Measurements from ENCODE around the gene RADIL. TPM values are rescaled to one million over a fixed set of nuclear protein-coding genes. Genes with fewer than 3 reads are reported as not detected.

Gene RADIL
- total RNA-seq, 1 donor: 0.27 TPM

DNA sequence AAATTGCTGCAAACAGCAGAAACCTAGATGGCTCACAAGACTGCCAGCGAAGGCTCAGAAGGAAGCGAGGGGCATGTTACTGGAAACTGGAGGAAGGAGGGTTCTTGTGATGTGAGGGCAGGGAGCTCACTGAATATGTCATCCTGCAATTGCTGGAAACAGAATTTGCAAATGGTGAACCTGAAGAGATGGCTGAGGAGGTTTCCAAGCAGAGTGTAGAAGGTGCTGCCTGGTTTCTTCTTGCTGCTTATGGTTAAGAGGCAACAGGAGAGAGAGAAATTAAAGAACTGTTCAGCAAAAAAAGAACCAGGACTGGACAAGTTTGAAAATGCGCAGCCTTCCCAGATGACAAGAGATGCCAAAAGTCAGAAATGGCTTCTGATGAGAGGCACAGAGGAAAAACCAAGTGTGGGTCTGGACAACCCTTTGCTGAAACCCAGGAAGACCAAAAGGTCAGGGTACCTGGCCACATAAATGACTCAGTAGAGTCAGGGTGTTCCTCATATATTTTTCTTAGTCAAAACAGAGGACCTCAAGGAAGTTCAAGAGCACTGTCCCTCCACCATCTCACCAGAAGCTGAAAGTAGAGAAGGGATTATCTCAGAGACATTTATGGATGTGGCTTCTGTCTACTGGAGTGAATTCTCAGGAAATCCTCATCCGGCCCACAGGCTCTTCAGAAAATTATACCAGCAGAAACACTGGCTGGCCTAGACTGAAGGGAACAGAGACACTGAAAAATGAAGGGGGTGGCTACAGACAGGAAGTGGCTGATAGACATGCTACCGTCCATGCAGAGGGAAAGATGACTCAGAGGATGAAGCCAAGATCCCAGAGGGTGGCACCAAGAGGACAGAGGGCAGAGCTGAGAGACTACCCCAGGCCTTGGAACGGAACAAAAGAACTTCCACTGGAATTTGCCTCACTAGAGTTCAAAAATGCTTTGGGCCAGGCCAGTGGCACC is 31.8 kb downstream of the RADIL start:
- DNase-seq (ENCODE audit: low read depth in 2 of 3, low spot score in 2 of 3): no peak

DNA sequence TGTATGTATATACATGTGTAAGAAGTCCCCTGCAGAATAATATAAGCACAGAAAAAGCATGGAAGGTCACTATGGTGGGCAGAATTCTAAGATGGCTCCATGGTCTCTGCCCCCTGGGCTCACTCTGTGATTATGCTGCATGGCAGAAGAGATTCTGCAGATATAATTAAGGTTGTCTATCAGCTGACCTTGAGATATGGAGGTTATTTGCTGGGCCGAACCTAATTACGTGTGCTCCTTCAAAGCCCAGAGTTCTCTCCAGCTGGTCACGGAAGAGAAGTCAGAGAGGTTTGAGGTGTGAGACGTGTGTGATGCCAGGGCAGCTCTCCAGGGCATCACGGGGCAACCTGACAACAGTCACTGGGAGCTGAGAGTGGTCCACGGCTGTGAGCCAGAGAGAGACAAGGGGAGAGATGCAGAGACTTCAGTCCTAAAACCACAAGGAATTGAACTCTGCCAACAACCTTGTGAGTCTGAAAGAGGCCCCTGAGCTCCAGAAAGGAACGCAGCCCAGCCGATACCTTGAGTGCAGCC is 33.2 kb downstream of the RADIL start:
- no peak for DNase-seq (ENCODE audit: low read depth in 2 of 3, low spot score in 2 of 3)

DNA sequence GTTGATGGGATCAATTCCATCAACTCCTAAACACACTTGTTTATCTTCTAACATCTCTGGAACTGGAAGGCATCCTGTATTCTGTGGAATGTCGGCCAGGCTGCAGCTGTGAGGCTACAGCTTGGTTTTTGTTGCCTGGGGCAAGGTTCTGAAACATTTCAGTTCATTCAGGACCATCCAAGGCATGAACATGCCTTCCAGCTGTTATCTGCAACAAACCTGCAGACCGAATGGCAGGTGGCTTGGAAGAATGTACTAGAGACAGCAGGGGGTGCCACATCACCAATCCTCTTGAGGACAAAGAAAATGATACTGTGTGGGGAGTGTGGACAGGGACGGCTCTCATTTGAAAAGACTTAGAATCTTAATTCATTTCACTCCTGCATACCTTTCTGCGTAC is 34.1 kb downstream of the RADIL start:
- DNase-seq (ENCODE audit: low read depth in 2 of 3, low spot score in 2 of 3): peak in 2 of 3 donors; percentile 37 to 48

DNA sequence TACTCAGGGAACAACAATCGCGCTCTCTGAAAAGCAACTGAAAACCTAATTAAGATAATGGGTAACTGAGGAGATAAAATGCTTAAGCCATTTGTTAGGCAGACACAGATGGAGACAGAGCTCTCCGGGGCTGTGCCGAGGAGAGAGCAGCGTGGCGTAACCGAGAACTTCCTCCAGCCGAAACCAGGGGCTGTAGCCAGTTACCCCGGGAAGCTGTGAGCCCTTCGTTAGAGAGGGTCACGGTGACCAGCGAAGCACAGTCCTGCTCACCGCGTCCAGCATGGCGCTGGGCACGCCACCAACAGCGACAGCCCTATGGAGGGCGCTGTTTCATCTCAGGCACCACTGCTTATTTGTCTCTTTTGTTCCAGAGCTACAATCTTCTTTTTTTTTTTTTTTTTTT is 37.8 kb downstream of the RADIL start:
- peak in 2 of 3 donors; percentile 27 to 39 for DNase-seq (ENCODE audit: low read depth in 2 of 3, low spot score in 2 of 3)

DNA sequence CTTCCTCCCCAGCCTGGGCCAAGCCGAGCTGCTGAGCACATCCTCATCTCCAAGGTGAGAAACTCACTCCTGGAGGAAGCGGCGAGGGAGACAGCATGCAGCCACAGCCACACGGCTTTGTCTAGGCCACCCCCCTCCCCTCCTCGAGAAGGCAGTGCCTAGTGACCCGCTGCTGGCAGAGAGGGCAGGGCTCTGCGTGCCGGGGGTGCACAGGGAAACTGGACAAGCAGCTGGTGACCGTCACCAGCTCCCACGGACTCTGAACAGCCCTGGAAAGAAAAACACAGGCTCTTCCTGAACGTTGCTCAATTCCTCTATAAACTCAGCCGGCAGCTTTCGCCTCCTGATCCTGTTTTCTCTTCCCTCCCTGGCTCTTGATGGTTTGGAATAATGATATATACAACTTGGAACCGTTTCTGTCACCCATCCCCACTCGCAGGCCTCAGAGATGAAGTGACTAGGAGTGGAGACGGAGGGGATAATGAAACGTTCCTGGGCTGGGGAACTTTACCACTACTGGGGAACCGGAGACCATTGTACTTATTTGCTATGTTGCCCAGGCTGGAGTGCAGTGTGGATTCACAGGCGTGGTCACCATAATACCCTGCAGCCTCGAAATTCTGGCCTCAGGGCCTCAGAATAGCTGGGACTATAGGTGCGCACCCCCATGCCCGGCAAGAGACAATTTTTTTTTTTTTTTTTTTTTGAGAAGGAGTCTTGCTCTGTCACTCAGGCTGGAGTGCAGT is 41.0 kb downstream of the RADIL start:
- DNase-seq (ENCODE audit: low read depth in 2 of 3, low spot score in 2 of 3): no peak

DNA sequence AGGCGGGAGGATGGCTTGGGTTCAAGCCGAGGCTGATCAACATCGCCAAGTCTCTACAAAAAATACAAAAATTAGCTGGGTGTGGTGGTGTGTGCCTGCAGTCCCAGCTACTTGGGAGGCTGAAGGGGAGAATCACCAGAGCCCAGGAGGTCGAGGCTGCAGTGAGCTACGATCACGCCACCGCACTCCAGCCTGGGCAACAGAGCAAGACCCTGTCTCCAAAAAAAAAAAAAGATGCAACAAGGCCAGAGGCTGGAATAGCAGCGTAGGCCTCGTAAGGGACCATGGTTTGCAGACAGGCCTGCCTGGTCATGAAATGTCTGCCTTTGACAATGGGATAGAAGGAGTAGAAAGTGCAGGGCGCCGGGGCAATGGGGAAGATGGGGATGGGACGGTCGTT is 41.7 kb downstream of the RADIL start:
- no peak for DNase-seq (ENCODE audit: low read depth in 2 of 3, low spot score in 2 of 3)

DNA sequence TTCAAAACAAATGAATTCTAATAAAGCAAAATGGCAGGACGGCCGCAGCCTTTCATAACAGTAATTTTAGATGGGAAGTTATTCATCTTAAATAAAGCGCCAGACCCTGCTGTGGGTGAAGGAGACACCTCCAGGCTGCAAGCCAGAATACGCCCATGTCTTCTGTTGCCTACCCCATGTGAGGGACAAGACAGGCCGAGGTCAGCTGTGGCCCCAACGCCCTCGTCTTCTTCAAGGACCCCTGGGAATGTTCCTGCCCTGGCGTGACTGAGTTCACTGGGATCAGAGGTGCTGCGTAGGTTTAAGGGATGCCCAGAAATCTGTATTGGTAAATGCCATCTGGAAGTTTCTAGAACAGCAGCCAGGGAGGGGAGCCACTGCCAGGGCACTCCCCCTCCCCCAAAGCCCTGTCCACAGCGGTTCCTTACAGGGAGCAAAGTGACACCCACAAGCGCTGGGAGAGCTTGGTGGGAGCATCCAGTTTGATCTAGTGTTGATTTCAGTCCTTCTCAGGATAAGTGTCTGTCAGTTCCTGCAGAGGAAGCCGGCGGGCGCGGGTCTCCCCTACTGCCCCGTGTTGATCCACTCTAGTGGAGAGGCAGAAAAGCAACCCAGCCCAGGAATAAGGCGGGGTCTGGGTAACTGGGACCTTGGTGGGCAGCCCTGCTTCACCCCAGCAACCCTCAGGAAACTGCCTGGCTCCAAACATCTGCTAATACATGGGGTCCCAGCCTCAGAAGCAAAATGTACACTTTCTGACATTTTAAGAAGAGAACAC is 42.3 kb downstream of the RADIL start:
- DNase-seq (ENCODE audit: low read depth in 2 of 3, low spot score in 2 of 3): no peak

DNA sequence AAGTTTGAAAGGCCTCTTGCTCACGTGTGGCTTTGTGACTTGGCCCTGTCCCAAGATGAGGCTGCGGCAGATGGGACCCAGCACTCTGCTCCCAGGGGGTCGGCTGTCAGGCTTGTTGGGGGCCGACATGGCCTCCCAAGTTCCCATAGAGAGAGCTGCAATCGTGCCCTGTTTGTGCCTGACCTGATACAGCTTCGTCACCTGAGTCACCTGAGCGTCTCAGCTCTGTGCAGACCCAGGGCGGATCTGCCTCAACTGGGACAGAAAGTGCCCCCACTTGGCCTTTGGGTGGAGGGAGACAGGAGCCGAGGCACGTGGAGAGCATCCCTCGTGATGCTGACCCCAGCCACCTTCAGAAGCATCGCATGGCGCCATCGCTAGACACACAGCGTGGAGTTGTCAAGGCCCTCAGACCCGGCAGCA is 43.4 kb downstream of the RADIL start:
- DNase-seq (ENCODE audit: low read depth in 2 of 3, low spot score in 2 of 3): no peak

DNA sequence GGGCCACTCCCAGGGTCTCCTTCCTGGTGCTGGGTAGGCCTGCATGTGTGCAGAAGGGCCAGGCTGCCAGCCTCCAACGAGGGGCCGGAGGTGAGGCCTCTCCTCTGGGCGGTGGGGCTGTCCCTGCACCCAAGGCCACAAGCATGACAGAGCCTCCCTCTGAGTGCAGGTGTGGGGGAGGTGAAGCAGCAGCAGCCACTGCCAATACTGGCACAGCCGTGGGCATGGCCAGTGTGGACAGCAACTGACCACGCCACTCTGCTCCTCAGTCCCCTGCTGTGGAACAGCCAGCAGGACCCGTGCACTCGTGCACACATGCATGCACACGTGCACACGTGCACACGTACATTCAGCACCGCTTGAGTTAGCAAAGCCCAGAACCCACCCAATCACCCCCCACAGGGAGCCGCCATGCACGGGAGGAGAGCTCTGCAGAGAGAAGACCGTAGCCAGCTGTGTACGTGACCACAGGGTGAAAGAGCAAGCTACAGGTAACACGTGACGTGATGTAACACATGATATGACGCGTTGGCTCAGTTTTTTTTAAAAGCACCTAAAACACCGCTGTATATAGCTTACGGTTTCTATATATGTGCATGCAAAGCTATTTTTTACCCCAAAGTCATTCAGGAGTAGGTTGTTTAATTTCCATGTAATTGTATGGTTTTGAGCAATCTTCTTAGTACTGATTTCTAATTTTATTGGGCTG is 44.7 kb downstream of the RADIL start:
- DNase-seq (ENCODE audit: low read depth in 2 of 3, low spot score in 2 of 3): no peak

DNA sequence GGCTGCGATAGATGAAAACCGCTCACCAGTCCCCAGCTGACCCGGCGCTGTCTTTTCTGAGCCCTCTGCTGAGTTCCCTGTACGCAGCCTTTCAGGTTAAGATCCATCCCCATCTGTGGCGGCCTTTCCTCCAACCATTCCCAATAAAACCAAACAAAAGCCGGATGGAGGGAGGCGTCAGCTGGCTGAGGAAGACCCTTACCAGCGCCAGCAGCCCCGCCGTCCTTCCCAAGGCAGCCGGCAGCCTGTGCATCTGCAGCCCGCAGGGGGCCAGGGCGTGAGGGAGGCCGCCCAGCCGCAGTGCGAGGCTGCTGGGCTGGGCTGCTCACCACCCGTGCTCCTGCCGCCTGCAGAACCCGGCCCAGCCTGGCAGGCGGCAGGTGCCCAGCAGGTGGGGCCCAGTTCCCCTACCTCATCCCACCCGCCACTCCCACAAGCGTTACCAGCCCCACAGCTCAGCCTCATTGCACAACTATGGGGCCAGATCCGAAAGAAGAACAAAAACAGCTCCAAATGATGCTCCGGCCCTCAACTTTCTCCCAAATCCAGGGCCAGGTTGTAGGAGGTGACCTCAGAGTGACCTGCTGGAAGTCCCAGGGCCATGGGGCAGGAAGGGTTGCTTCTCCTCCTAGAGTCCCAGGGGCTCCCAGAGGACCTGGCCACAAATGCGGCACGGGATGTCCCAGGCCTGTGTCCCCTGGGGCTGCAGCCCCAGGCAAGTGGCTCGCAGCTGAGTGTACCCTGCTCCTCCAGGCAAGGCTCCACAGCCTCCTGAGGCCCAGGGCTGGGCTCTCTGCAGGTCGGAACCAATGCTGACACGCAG is 45.5 kb downstream of the RADIL start:
- no peak for DNase-seq (ENCODE audit: low read depth in 2 of 3, low spot score in 2 of 3)

DNA sequence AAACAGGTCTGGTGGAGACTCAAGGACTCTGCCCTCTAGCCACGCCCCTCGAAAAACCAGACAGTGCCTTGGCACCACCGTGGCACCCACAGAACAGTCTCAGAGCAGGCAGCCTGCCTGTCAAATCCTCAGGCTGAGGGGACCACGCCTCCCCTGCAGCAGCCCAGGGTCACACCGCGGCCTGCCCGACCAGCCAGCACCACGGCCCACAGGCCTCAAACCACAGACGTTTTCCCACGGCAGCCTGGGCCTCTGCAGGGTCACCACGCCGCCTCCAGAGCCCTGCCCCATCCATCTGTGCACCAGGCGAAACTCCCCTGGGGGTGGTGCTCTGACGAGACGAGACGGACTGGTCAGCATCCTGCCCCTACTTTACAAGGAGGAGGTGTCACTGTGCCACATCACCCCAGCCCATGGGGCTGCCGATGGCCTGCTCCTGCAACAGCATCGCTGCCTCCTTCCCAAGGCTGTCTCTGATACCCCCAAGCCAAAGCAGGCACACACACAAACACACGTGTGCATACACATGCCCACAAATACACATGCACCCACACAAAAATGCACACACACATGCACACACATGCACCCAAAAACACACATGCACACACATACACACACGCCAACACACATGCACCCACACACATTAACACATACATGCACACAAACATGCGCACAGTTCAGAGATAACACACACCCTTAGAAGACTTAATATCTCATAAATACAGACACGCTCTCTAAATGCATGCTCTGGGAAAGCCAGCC is 46.3 kb downstream of the RADIL start:
- DNase-seq (ENCODE audit: low read depth in 2 of 3, low spot score in 2 of 3): no peak

DNA sequence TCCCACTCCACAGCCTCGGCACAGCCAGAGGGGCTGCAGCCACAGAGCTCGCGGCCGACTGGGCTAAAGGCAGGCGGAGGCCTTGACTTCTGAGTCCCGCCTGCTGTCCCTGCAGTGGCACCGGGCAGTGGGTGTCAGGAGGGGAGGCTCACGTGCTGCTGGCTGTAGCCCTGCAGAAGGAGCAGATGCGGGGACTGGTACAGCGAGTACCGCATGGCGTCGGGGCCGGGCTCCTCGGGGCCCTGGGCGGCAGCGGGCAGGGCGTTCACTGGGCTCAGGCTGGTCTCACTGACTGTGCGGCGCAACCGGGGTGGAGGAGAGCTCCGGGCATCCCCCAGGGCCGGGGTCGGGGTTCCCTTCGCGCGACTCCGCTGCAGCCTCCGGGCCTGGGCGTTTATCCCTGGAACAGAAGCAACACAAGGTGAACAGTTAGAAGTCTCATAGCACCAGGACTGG is 47.3 kb downstream of the RADIL start:
- DNase-seq (ENCODE audit: low read depth in 2 of 3, low spot score in 2 of 3): no peak

DNA sequence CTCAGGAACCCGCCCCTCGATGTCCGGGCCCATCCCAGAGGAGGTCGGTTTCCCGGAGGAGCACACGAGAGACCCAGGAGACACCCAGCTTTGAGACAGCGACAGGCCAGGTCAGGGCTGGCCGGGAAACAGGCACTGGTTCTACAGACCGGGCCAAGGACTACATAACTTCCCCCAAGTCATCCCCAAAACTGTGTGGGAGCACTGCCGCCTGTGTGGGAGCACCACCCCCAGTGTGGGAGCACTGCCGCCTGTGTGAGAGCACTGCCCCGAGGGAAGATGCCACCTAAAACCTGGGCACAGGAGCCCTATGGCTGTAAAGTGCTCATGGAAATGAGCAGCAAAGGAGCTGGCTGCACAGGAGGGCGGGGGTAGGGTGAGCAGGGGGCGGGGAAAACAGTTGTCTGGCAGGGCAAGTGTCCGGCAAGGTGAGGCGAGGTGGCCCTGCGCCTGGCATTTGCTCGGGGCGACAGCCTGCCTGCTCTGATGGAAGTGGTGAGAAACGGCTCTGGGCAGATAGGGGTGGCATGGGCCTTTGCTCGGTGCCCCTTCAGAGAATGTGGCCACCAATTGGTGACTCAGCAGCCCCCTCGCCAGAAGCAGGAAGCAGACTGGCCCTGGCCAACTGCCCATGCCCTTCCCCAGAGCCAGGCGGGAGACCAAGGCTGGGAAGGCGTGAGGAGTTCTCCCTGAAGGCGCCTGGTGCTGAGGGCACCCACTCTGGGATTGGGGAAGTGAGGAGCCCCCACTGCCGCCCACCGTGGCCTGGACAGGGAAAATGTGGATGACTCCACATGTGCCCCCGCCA is 47.9 kb downstream of the RADIL start:
- no peak for DNase-seq (ENCODE audit: low read depth in 2 of 3, low spot score in 2 of 3)

DNA sequence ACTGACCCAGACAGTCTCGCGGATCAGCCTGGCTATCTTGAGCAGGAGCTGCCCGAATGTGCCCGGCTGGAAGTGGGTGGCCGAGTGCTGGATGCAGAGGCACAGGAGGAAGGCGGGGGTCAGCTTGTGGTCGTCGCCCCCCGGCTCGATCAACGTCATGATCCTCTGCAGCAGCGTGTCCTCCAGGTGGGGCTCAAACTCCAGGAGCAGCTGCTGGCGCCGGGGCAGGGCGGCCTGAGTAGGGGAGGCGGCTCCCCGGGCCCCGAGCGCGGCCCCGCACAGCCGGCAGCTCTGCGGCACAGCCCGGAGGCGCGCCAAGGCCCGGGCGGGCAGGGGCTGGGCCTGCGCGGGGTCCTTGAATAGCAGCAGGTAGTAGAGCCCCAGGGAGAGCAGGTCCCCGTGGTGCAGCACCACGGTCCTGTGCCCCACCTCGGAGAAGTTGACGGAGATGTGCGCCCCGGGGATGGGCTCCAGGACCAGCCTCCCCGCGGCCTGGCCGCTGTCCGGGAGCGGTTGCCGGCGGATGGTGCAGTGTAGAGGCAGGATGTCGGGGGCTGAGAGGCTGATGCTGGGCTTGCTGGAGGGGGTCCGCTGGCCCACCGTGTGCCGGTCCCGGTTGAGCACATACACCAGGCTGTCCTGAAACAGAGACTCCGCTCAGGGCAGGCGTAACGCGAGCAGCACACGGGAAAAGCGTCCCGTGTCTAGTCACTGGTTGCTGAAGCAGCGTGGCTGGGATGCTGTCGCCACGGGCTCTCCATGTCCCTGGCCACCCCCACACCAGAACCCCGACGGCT is 48.7 kb downstream of the RADIL start:
- no peak for DNase-seq (ENCODE audit: low read depth in 2 of 3, low spot score in 2 of 3)

DNA sequence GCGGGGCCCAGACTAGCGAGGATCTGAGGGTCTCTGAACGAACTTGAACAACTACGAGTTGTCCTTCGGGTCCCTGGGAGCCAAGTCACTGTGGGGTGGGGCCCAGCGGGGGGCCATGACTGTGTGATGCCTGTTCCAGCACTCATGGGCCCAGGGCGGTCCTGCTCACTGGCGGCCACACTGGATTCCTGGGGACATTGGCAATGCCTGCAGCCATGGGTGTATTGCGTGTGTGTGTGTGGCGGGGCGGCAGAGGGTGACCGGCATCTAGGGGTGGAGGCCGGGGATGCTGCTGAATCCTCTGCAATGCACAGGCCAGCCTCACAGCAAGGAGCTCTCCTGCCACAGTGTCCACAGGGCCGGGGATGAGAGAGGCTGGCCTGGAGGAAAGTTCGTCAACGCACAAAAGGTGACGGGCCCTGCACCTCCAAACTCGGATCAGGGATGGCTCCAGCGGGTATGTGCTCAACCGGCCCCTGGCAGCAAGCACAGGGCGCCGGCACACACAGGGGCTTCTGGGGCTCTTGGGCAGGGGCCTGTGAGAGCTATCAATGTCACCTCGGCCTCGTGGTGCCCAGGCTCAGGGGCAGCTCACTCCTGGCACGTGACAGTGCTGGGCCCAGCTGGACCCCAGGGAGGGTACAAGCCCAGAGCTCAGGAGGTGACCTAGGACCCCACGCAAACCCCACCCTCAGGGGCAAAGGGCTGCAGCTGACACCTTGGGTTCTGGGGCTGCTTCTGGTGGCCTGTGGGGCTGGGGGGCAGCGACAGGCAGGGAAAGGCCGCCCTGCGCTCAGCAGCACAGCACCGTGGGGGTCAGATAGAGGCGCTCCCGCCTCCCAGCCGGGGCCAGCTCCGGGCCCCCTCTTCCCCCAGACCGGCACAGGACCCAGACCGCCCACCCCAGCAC is 49.6 kb downstream of the RADIL start:
- DNase-seq (ENCODE audit: low read depth in 2 of 3, low spot score in 2 of 3): no peak

DNA sequence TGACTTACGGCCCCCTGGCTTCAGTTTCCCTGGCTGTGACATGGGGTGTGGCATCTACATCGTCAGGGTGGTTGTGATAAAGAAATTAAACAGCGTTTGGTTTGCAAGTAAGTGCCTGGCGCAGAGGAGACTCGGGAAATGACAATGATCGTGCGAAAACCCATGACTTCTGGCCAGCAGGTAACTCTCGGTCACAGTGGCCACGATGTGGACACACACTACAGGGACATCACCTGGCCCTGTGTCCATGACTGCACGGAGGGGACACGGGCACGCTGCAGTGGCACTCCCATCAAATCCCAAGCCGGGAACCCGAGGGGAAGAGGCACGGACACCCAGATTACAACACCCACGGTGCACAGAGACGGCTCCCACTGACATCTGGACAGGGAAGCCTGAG is 50.3 kb downstream of the RADIL start:
- DNase-seq (ENCODE audit: low read depth in 2 of 3, low spot score in 2 of 3): no peak
